ENCODE measurements around the gene KIF1C.
"Not testable (repeated sequence)": the region's sequence is repeated elsewhere in the genome, so short reads cannot be mapped to it uniquely, and the experiment has no call there.

KIF1C gene

GRCh38 chr17:5030168-5030567, 32.4 kb downstream of the KIF1C start:
- H3K27ac ChIP-seq (ENCODE audit: insufficient read depth, low read depth, low read length, poor library complexity, severe bottlenecking); H3K9me3 ChIP-seq (ENCODE audit: control insufficient read depth, low read length); H3K4me3 ChIP-seq (ENCODE audit: insufficient read depth, low read depth, low read length); H3K4me1 ChIP-seq (ENCODE audit: control insufficient read depth, insufficient read depth, low read length); H3K36me3 ChIP-seq (ENCODE audit: control insufficient read depth, insufficient read depth, low read length): not testable (repeated sequence)
- peaks cover 14% of the 10 kb centered on the region for H3K27me3 ChIP-seq (ENCODE audit: control insufficient read depth, insufficient read depth, low read length, poor library complexity, severe bottlenecking)
- WGBS, 2 experiments, result 90 to 99% methylated on average over 2 of the region's 2 CpGs

DNA sequence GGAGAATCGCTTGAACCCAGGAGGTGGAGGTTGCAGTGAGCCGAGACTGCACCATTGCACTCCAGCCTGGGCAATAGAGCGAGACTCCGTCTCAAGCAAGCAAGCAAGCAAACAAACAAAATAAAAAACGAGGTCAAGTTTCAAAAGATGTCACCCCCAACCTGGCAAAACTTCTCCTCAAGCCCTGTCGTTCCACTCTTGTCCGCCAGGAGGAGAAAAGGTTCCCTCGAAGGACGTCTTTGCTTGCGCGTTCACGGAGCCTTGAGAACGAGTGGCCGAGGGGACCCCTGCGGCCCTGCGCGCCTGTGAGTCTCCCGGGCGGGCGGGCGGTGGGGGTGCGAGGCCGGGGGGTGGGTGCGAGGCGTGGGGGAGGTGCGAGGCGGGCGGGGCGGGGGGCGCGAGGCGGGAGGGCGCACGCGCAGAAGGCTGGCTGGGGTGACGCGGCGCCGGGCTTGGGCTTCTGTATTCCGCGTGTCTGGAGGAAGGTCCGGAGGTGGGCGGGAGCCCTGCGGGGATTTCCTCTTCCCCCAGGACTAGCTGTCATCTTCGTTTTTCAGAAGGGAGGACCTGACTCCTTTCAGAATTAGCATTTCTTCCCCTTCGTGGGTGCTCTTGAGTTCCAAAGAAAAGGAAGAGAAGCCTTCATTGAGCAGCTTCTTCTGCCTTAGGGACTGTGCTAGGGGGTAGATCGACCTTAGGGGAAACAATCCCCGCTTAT, 33.8 kb downstream of the KIF1C start:
- 6 to 7% methylated on average over 48 of the region's 48 CpGs for WGBS, 2 experiments
- Histone ChIP-seq H3K27me3 (ENCODE audit: control insufficient read depth, insufficient read depth, low read length, poor library complexity, severe bottlenecking) (peaks cover 21% of the 10 kb centered on the region), H3K9me3 (ENCODE audit: control insufficient read depth, low read length) (no peaks in the 10 kb centered on the region), H3K36me3 (ENCODE audit: control insufficient read depth, insufficient read depth, low read length) (no peaks in the 10 kb centered on the region), H3K4me1 (ENCODE audit: control insufficient read depth, insufficient read depth, low read length) (no peaks in the 10 kb centered on the region), H3K4me3 (ENCODE audit: insufficient read depth, low read depth, low read length) (peak overlapping the region; percentile 33), H3K27ac (ENCODE audit: insufficient read depth, low read depth, low read length, poor library complexity, severe bottlenecking) (no peak overlapping the region)

GRCh38 chr17:5032865-5033264, 35.1 kb downstream of the KIF1C start:
- WGBS, 2 experiments, result 91 to 92% methylated on average over 6 of the region's 6 CpGs
- H3K4me3 ChIP-seq (ENCODE audit: insufficient read depth, low read depth, low read length), result no peak overlapping the region
- H3K9me3 ChIP-seq (ENCODE audit: control insufficient read depth, low read length), result no peaks in the 10 kb centered on the region
- H3K36me3 ChIP-seq (ENCODE audit: control insufficient read depth, insufficient read depth, low read length), result no peaks in the 10 kb centered on the region
- H3K27me3 ChIP-seq (ENCODE audit: control insufficient read depth, insufficient read depth, low read length, poor library complexity, severe bottlenecking), result peaks cover 21% of the 10 kb centered on the region
- H3K4me1 ChIP-seq (ENCODE audit: control insufficient read depth, insufficient read depth, low read length), result no peaks in the 10 kb centered on the region
- no peak overlapping the region for H3K27ac ChIP-seq (ENCODE audit: insufficient read depth, low read depth, low read length, poor library complexity, severe bottlenecking)

DNA sequence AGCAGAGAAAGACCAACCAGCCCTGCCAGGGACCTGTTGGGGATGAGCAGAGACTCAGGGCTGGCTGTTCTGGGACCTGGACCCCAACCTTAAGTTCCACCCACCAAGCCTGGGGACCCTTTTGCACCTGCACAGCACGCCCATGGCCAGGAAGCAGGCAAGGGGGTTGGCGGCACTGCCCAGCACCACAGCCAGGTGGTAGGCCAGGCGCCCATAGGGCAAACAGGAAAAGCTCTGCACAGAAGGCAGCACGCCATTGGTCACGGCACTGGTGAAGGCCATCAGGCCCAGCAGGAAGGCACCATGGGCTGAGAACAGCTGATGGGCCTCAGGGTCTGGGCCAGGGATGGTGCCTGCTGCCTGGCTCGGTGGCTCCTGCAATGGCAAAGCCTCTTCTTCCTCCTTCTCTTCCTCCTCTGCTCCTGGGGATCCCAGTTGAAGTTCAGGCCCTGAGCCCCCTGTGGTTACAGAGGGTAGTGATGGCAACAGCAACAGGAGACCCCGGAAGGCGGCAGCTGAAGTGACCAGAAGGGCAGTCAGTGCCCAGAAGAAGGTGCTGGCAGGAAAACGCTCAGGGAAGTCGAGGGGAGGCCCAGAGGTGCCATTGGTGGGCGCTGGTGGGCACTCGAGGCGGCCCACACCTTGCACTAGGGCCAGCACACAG, 35.7 kb downstream of the KIF1C start:
- Histone ChIP-seq H3K27me3 (ENCODE audit: control insufficient read depth, insufficient read depth, low read length, poor library complexity, severe bottlenecking) (peaks cover 21% of the 10 kb centered on the region), H3K27ac (ENCODE audit: insufficient read depth, low read depth, low read length, poor library complexity, severe bottlenecking) (no peak overlapping the region), H3K4me1 (ENCODE audit: control insufficient read depth, insufficient read depth, low read length) (no peaks in the 10 kb centered on the region), H3K4me3 (ENCODE audit: insufficient read depth, low read depth, low read length) (no peak overlapping the region), H3K9me3 (ENCODE audit: control insufficient read depth, low read length) (no peaks in the 10 kb centered on the region), H3K36me3 (ENCODE audit: control insufficient read depth, insufficient read depth, low read length) (no peaks in the 10 kb centered on the region)
- WGBS, 2 experiments, result 88 to 92% methylated on average over 13 of the region's 13 CpGs

- H3K9me3 ChIP-seq (ENCODE audit: control insufficient read depth, low read length), result no peaks in the 10 kb centered on the region
- no peaks in the 10 kb centered on the region for H3K36me3 ChIP-seq (ENCODE audit: control insufficient read depth, insufficient read depth, low read length)
- H3K4me3 ChIP-seq (ENCODE audit: insufficient read depth, low read depth, low read length), result no peak overlapping the region
- H3K27ac ChIP-seq (ENCODE audit: insufficient read depth, low read depth, low read length, poor library complexity, severe bottlenecking), result no peak overlapping the region
- 95 to 96% methylated on average over 5 of the region's 5 CpGs for whole genome bisulfite sequencing, 2 experiments
- H3K27me3 ChIP-seq (ENCODE audit: control insufficient read depth, insufficient read depth, low read length, poor library complexity, severe bottlenecking), result peaks cover 21% of the 10 kb centered on the region
- H3K4me1 ChIP-seq (ENCODE audit: control insufficient read depth, insufficient read depth, low read length), result no peaks in the 10 kb centered on the region
Observed at GRCh38 chr17:5034063-5034462, 36.3 kb downstream of the KIF1C start.

DNA sequence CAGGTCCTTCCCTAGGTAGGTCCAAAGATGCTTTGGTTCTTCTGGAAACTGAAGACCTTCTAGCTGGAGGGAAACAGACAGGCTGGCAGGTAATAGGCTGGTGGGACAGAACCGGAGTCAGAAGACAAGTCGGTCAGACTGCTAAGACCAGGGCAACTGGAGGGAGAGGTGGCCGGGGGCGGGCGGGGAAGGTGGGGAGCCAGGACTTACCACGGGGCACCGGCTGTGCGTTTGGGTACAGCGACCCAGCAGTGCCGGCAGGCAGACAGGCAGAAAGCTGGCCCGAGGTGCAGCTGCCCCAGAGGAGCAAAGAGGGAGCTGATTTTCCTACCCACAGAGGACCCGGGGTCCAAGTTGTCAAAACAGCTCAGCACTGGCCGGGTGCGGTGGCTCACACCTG, 36.9 kb downstream of the KIF1C start:
- Histone ChIP-seq H3K27me3 (ENCODE audit: control insufficient read depth, insufficient read depth, low read length, poor library complexity, severe bottlenecking) (peaks cover 21% of the 10 kb centered on the region), H3K4me1 (ENCODE audit: control insufficient read depth, insufficient read depth, low read length) (no peaks in the 10 kb centered on the region), H3K27ac (ENCODE audit: insufficient read depth, low read depth, low read length, poor library complexity, severe bottlenecking) (no peak overlapping the region), H3K9me3 (ENCODE audit: control insufficient read depth, low read length) (no peaks in the 10 kb centered on the region), H3K36me3 (ENCODE audit: control insufficient read depth, insufficient read depth, low read length) (no peaks in the 10 kb centered on the region), H3K4me3 (ENCODE audit: insufficient read depth, low read depth, low read length) (no peak overlapping the region)
- 91 to 92% methylated on average over 14 of the region's 14 CpGs for WGBS, 2 experiments

- Histone ChIP-seq H3K36me3 (ENCODE audit: control insufficient read depth, insufficient read depth, low read length) (no peaks in the 10 kb centered on the region), H3K9me3 (ENCODE audit: control insufficient read depth, low read length) (no peaks in the 10 kb centered on the region), H3K4me3 (ENCODE audit: insufficient read depth, low read depth, low read length) (no peak within 1 kb of the TSS), H3K27me3 (ENCODE audit: control insufficient read depth, insufficient read depth, low read length, poor library complexity, severe bottlenecking) (peaks cover 21% of the 10 kb centered on the region), H3K27ac (ENCODE audit: insufficient read depth, low read depth, low read length, poor library complexity, severe bottlenecking) (no peak within 1 kb of the TSS), H3K4me1 (ENCODE audit: control insufficient read depth, insufficient read depth, low read length) (no peaks in the 10 kb centered on the region)
- 28 to 34% methylated on average over 24 of the region's 24 CpGs for WGBS, 2 experiments
Observed at GRCh38 chr17:5035315-5035714, 37.6 kb downstream of the KIF1C start, which contains the start of gene SLC52A1. TSS of gene SLC52A1 (minus strand) at chr17:5035426. CDS start at chr17:5034606, 820 bp downstream.

DNA sequence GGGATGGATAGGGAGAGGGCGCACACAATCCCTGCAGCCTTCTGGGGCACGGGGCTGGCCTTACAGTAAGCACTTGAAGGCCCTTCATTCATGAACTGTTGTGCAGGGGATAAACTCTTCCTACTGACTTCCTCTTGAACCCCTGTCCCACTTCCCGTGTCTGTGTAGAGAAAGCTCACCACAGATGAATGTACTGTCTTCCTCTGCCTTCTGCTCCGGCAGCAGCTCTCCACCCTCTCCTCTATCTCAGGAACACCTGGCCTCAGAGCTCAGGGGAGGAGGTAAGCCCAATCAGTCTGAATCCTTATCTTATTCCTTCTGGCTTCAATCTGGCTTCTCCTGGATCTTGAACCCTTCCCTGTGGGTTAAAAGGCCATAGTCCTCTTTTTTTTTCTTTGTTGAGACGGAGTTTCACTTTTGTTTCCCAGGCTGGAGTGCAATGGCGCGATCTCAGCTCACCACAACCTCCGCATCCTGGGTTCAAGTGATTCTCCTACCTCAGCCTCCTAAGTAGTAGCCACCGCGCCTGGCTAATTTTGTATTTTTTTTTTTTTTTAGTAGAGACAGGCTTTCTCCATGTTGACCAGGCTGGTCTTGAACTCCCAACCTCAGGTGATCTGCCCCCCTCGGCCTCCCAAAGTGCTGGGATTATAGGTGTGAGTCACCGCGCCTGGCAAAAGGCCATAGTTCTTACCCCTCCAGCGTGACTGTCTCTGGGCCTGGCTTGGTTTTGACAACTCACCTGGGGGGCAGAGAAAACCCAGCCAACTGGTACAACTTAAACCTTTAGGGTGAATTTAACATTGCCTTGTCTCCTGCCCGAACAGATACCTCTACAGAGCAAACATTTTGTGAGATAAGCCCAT, 44.6 kb downstream of the KIF1C start:
- WGBS, 2 experiments, result 90 to 93% methylated on average over 13 to 15 of the region's 15 CpGs
- Histone ChIP-seq H3K9me3 (ENCODE audit: control insufficient read depth, low read length) (no peaks in the 10 kb centered on the region), H3K27ac (ENCODE audit: insufficient read depth, low read depth, low read length, poor library complexity, severe bottlenecking) (no peak overlapping the region), H3K36me3 (ENCODE audit: control insufficient read depth, insufficient read depth, low read length) (no peaks in the 10 kb centered on the region), H3K27me3 (ENCODE audit: control insufficient read depth, insufficient read depth, low read length, poor library complexity, severe bottlenecking) (no peaks in the 10 kb centered on the region), H3K4me3 (ENCODE audit: insufficient read depth, low read depth, low read length) (no peak overlapping the region), H3K4me1 (ENCODE audit: control insufficient read depth, insufficient read depth, low read length) (no peaks in the 10 kb centered on the region)

GRCh38 chr17:5043524-5043923, 45.8 kb downstream of the KIF1C start:
- Histone ChIP-seq H3K36me3 (ENCODE audit: control insufficient read depth, insufficient read depth, low read length) (no peaks in the 10 kb centered on the region), H3K4me1 (ENCODE audit: control insufficient read depth, insufficient read depth, low read length) (no peaks in the 10 kb centered on the region), H3K27me3 (ENCODE audit: control insufficient read depth, insufficient read depth, low read length, poor library complexity, severe bottlenecking) (no peaks in the 10 kb centered on the region), H3K4me3 (ENCODE audit: insufficient read depth, low read depth, low read length) (no peak overlapping the region), H3K9me3 (ENCODE audit: control insufficient read depth, low read length) (no peaks in the 10 kb centered on the region), H3K27ac (ENCODE audit: insufficient read depth, low read depth, low read length, poor library complexity, severe bottlenecking) (no peak overlapping the region)
- 83 to 89% methylated on average over 1 of the region's 1 CpG for WGBS, 2 experiments

DNA sequence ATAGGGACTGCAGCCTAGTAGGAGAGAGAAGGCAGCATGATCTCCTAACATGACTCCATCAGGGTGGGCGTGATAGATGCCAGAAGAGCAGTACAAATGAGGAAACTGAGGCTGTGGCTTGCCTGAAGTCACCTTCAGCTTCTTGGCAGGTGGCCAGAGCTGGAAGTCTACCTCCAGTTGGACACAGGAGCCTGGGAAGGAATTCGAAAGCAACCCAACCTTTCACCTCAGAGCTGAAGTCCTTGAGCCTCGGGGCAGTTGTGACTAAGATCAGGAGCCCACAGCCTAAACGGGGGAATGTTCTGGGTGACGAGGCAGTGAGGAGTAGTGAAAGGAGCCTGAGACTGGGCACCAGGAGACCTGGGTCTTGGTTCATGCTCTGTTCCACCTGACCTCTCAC, 46.9 kb downstream of the KIF1C start:
- H3K27me3 ChIP-seq (ENCODE audit: control insufficient read depth, insufficient read depth, low read length, poor library complexity, severe bottlenecking), result no peaks in the 10 kb centered on the region
- H3K27ac ChIP-seq (ENCODE audit: insufficient read depth, low read depth, low read length, poor library complexity, severe bottlenecking), result no peak overlapping the region
- H3K4me1 ChIP-seq (ENCODE audit: control insufficient read depth, insufficient read depth, low read length), result no peaks in the 10 kb centered on the region
- H3K36me3 ChIP-seq (ENCODE audit: control insufficient read depth, insufficient read depth, low read length), result no peaks in the 10 kb centered on the region
- no peaks in the 10 kb centered on the region for H3K9me3 ChIP-seq (ENCODE audit: control insufficient read depth, low read length)
- WGBS, 2 experiments, result 92% methylated on average over 5 of the region's 5 CpGs
- no peak overlapping the region for H3K4me3 ChIP-seq (ENCODE audit: insufficient read depth, low read depth, low read length)

Measured in ectodermal cell (in vitro differentiated cells).